A549 (cell line): Measurements from ENCODE around the gene CTSK. TPM values are rescaled to one million over a fixed set of nuclear protein-coding genes. Genes with fewer than 3 reads are reported as not detected.

ENCODE experiments used
- ATAC-seq, 2 experiments: fragments of 200-7000 bp in 1 of 2; fragments of >200 bp in 1 of 2; cut with Nextera tagmentation in 1 of 2; cut with Tn5 transposase in 1 of 2; 3 replicates each; pipeline versions ENCODE4 v1.8.0 to v1.9.1; 2018 to 2020; ENCODE audit warnings: mild to moderate bottlenecking in 1 of 2, moderate library complexity in 1 of 2
- CTCF ChIA-PET: fragments of 300-600 bp; sonication (Branson Sonifier 250); formaldehyde crosslinking; extraction: SDS; loops from one replicate; lab custom pipeline; 2021; ENCODE audit warnings: antibody characterized with exemption, inconsistent platforms; lab: Yijun Ruan, JAX
- POLR2A ChIA-PET: fragments of 350-600 bp; formaldehyde crosslinking; extraction: SDS; loops from one replicate; lab custom pipeline; 2021; ENCODE audit warnings: antibody characterized with exemption, inconsistent platforms; lab: Yijun Ruan, JAX
- DNase-seq, 2 experiments: peaks; one replicate each; pipeline versions ENCODE4 v3.0.0 to v3.0.0-alpha.2; 2011 to 2016; ENCODE audit warnings: low read depth in 1 of 2, low spot score in 1 of 2
- FAIRE-seq: peaks from 2 replicates; lab custom pipeline; 2011; peaks lifted over from hg19 to GRCh38; lab: Jason Lieb, UNC
- H3K27ac ChIP-seq, 2 experiments: fragments of >200 bp; sonication (Bioruptor Twin); formaldehyde crosslinking; 3 replicates each; pipeline ENCODE4 v1.5.1; 2016 to 2017
- H3K4me1 ChIP-seq: fragments of >200 bp; sonication (Bioruptor Twin); formaldehyde crosslinking; 3 replicates; pipeline ENCODE4 v1.6.1; 2016
- H3K4me2 ChIP-seq: fragments of >200 bp; sonication (Bioruptor Twin); formaldehyde crosslinking; 3 replicates; pipeline ENCODE4 v1.6.1; 2016
- H3K4me3 ChIP-seq: fragments of >200 bp; sonication (Bioruptor Twin); formaldehyde crosslinking; 3 replicates; pipeline ENCODE4 v1.5.1; 2016
- H3K9me3 ChIP-seq: fragments of >200 bp; sonication (Bioruptor Twin); formaldehyde crosslinking; 3 replicates; pipeline ENCODE4 v1.6.1; 2016
- BHLHE40 ChIP-seq: IDR thresholded peaks from 2 replicates; pipeline ENCODE4 v1.6.1; 2012; ENCODE audit warnings: low read depth, low read length, inconsistent platforms
- CBX2 ChIP-seq: fragments of 200-600 bp; sonication (generic); IDR thresholded peaks from 2 replicates; pipeline ENCODE4 v1.6.1; 2016; ENCODE audit warnings: low read depth, mild to moderate bottlenecking, borderline replicate concordance
- EHMT2 ChIP-seq: fragments of 200-600 bp; sonication (generic); IDR thresholded peaks from 2 replicates; pipeline ENCODE4 v1.6.1; 2016; ENCODE audit warnings: antibody characterized with exemption, low read depth, mild to moderate bottlenecking, moderate library complexity
- EP300 ChIP-seq, 2 experiments: fragments of >200 bp; sonication (Bioruptor Twin); formaldehyde crosslinking; IDR thresholded peaks; 2 replicates in 1 of 2; 3 replicates in 1 of 2; pipeline ENCODE4 v1.6.1; 2016 to 2017
- ESRRA ChIP-seq: fragments of 150-350 bp; IDR thresholded peaks from 2 replicates; pipeline ENCODE4 v1.6.1; 2014; ENCODE audit warnings: mild to moderate bottlenecking, low read length, borderline replicate concordance
- FOSB ChIP-seq: fragments of 250-450 bp; sonication (Bioruptor Pico); IDR thresholded peaks from 2 replicates; pipeline ENCODE4 v1.5.0; 2020; ENCODE audit warnings: mild to moderate bottlenecking, moderate library complexity
- FOXS1 ChIP-seq: fragments of 250-450 bp; sonication (Bioruptor Pico); IDR thresholded peaks from 2 replicates; pipeline ENCODE4 v1.5.0; 2020; ENCODE audit warnings: mild to moderate bottlenecking, moderate library complexity
- HOXA7 ChIP-seq: fragments of 250-450 bp; sonication (Bioruptor Pico); IDR thresholded peaks from 2 replicates; pipeline ENCODE4 v1.5.0; 2020; ENCODE audit warnings: mild to moderate bottlenecking, moderate library complexity
- HOXB13 ChIP-seq: fragments of 250-450 bp; sonication (Bioruptor Pico); IDR thresholded peaks from 2 replicates; pipeline ENCODE4 v1.5.0; 2020; ENCODE audit warnings: low read depth, mild to moderate bottlenecking, moderate library complexity
- KDM5A ChIP-seq: fragments of 200-600 bp; sonication (generic); IDR thresholded peaks from 2 replicates; pipeline ENCODE4 v1.6.1; 2016; ENCODE audit warnings: antibody characterized with exemption, mild to moderate bottlenecking
- MAFK ChIP-seq: fragments of 450-650 bp; IDR thresholded peaks from 2 replicates; pipeline ENCODE4 v1.6.1; 2014; ENCODE audit not compliant: partially characterized antibody
- MAZ ChIP-seq: fragments of 150-350 bp; IDR thresholded peaks from 2 replicates; pipeline ENCODE4 v1.6.1; 2014; ENCODE audit warnings: antibody characterized with exemption, low read depth, low read length, borderline replicate concordance
- NR3C1 ChIP-seq: fragments of >200 bp; sonication (Bioruptor Twin); formaldehyde crosslinking; IDR thresholded peaks from 3 replicates; pipeline ENCODE4 v1.6.1; 2017
- PHF8 ChIP-seq: fragments of 200-600 bp; sonication (generic); IDR thresholded peaks from 2 replicates; pipeline ENCODE4 v1.6.1; 2016; ENCODE audit warnings: low read depth, mild to moderate bottlenecking, antibody characterized with exemption, moderate library complexity, borderline replicate concordance
- REST ChIP-seq: fragments of 200-600 bp; sonication (generic); IDR thresholded peaks from 2 replicates; pipeline ENCODE4 v1.6.1; 2016; ENCODE audit warnings: antibody characterized with exemption, mild to moderate bottlenecking, moderate library complexity
- RFX5 ChIP-seq: fragments of 450-650 bp; IDR thresholded peaks from 2 replicates; pipeline ENCODE4 v1.7.1; 2014; ENCODE audit warnings: antibody characterized with exemption, mild to moderate bottlenecking, moderate library complexity
- SREBF2 ChIP-seq: fragments of 450-650 bp; IDR thresholded peaks from 2 replicates; pipeline ENCODE4 v1.6.1; 2014; ENCODE audit warnings: mild to moderate bottlenecking, moderate library complexity
- TFCP2L1 ChIP-seq: fragments of 250-450 bp; sonication (Bioruptor Pico); IDR thresholded peaks from 2 replicates; pipeline ENCODE4 v1.5.0; 2021; ENCODE audit warnings: mild to moderate bottlenecking
- ZC3H11A ChIP-seq: fragments of 450-650 bp; IDR thresholded peaks from 2 replicates; pipeline ENCODE4 v1.6.1; 2014; ENCODE audit warnings: antibody characterized with exemption, mild to moderate bottlenecking
- ZSCAN20 ChIP-seq: fragments of 250-450 bp; sonication (Bioruptor Pico); IDR thresholded peaks from 2 replicates; pipeline ENCODE4 v1.8.0; 2022; ENCODE audit warnings: mild to moderate bottlenecking, moderate library complexity
- WGBS: methylation state at CpG from one replicate; pipeline ENCODE4 v1.1.6; 2017; ENCODE audit errors: missing lambda C conversion rate; 5-methylcytosine and 5-hydroxymethylcytosine counted together
- polyA plus RNA-seq, 4 experiments: library from polyadenylated mRNA; depleted of rRNA in 3 of 4; stranded (reverse); fragments of >200 nt; fragmentation: RNase III in 1 of 4; extraction: RNeasy Plus Mini Kit Qiagen cat#74134 plus additional on column Dnase treatment in 1 of 4; gene quantifications; 2 replicates in 3 of 4; 3 replicates in 1 of 4; pipeline ENCODE4 v1.2.3, GENCODE V29; 2011 to 2017
- TF ChIP-seq, protein P1 (sequence below): fragments of >200 bp; sonication (Bioruptor Twin); formaldehyde crosslinking; IDR thresholded peaks from 2 replicates; pipeline ENCODE4 v1.6.1; 2016
- TF ChIP-seq, protein P2 (sequence below): fragments of 250-450 bp; sonication (Bioruptor Pico); IDR thresholded peaks from 2 replicates; pipeline ENCODE4 v1.5.0; 2020; ENCODE audit warnings: low read depth, mild to moderate bottlenecking, moderate library complexity

Gene CTSK
- polyA plus RNA-seq, 2 of the 4 experiments (the other 2 are of a cell fraction): 2.4 to 5.0 TPM

- no peak for TF ChIP-seq REST
Measured at GRCh38 chr1:150805899-150806298, 2.2 kb downstream of the CTSK start (continued).

GRCh38 chr1:150804671-150805070 lies 3.4 kb downstream of the CTSK start:
- no peaks in the 10 kb centered on the region for H3K4me1 ChIP-seq
- DNase-seq (no peak), ATAC-seq (no peak), FAIRE-seq (no peak)
- no peak for TF ChIP-seq BHLHE40
- POLR2A ChIA-PET: no interaction called here
- CTCF ChIA-PET: interaction anchor here (0.6 to 2.3 kb wide), 3 partner anchors 9 to 84 kb away, joined by 3 to 17 read pairs (median 3); no protein-coding TSS in a partner anchor
- no peak overlapping the region for H3K4me3 ChIP-seq
- no peaks in the 10 kb centered on the region for H3K9me3 ChIP-seq
- no peak overlapping the region for H3K4me2 ChIP-seq
- H3K27ac ChIP-seq: no peak overlapping the region
- 66% methylated on average over 3 of the region's 3 CpGs for WGBS

- no peak for FAIRE-seq
Measured at GRCh38 chr1:150799089-150799488, 9.0 kb downstream of the CTSK start.

GRCh38 chr1:150798525-150798924 lies 9.5 kb downstream of the CTSK start:
- no peak for TF ChIP-seq SREBF2
- TF ChIP-seq, protein P1, sequence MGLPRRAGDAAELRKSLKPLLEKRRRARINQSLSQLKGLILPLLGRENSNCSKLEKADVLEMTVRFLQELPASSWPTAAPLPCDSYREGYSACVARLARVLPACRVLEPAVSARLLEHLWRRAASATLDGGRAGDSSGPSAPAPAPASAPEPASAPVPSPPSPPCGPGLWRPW: no peak
- no peak for TF ChIP-seq ESRRA
- no peak for TF ChIP-seq TFCP2L1 (CRISPR knock-in tag)
- TF ChIP-seq HOXB13: no peak
- TF ChIP-seq NR3C1: no peak
- no peak for TF ChIP-seq EP300 (IDR thresholded peaks at IDR 0.05)
- TF ChIP-seq ZC3H11A: no peak
- no peak for TF ChIP-seq EHMT2
- no peak for TF ChIP-seq CBX2
- TF ChIP-seq MAZ: no peak
- TF ChIP-seq RFX5: no peak
- TF ChIP-seq, protein P2, sequence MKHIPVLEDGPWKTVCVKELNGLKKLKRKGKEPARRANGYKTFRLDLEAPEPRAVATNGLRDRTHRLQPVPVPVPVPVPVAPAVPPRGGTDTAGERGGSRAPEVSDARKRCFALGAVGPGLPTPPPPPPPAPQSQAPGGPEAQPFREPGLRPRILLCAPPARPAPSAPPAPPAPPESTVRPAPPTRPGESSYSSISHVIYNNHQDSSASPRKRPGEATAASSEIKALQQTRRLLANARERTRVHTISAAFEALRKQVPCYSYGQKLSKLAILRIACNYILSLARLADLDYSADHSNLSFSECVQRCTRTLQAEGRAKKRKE (CRISPR knock-in tag): no peak
- no peak for TF ChIP-seq HOXA7 (CRISPR knock-in tag)
- Histone ChIP-seq H3K4me2 (no peak overlapping the region), H3K4me3 (no peak overlapping the region), H3K4me1 (no peaks in the 10 kb centered on the region), H3K9me3 (no peaks in the 10 kb centered on the region), H3K27ac (no peak overlapping the region)
- no peak for DNase-seq
- ChIA-PET POLR2A (no interaction called here), CTCF (interaction anchor here (0.9 kb wide), 1 partner anchor 14 kb away, joined by 3 read pairs; no protein-coding TSS in a partner anchor)
- FAIRE-seq: no peak
- 92% methylated on average over 4 of the region's 4 CpGs for WGBS
- no peak for ATAC-seq

More at GRCh38 chr1:150799089-150799488, 9.0 kb downstream of the CTSK start:
- CTCF ChIA-PET: interaction anchor here (0.6 to 1.0 kb wide), 3 partner anchors 14 to 238 kb away, joined by 3 to 4 read pairs (median 3); no protein-coding TSS in a partner anchor
- WGBS: 95% methylated on average over 5 of the region's 5 CpGs
- H3K27ac ChIP-seq: no peak overlapping the region
- DNase-seq: no peak
- POLR2A ChIA-PET: no interaction called here
- TF ChIP-seq KDM5A: no peak
- no peak for TF ChIP-seq ZSCAN20 (CRISPR knock-in tag)
- TF ChIP-seq, protein P2 (CRISPR knock-in tag): no peak
- no peak for TF ChIP-seq FOXS1 (CRISPR knock-in tag)
- no peak for TF ChIP-seq FOSB
- TF ChIP-seq PHF8: no peak
- no peak for TF ChIP-seq MAFK
- TF ChIP-seq, all 56 proteins: peak for 0
- H3K4me2 ChIP-seq: no peak overlapping the region
- no peak overlapping the region for H3K4me3 ChIP-seq
- ATAC-seq: no peak
- H3K9me3 ChIP-seq: no peaks in the 10 kb centered on the region
- no peaks in the 10 kb centered on the region for H3K4me1 ChIP-seq
